A549 (cell line): ENCODE results near the gene INSYN1.

Experiments
- CBX8 ChIP-seq: fragments of 200-600 bp; sonication (generic); IDR thresholded peaks from 2 replicates; pipeline ENCODE4 v1.6.1; 2016
- CTCF ChIP-seq: fragments of >200 bp; sonication (Bioruptor Twin); formaldehyde crosslinking; IDR thresholded peaks from 3 replicates; pipeline ENCODE4 v1.5.1; 2016
- EP300 ChIP-seq, 2 experiments: fragments of >200 bp; sonication (Bioruptor Twin); formaldehyde crosslinking; IDR thresholded peaks; 2 replicates in 1 of 2; 3 replicates in 1 of 2; pipeline ENCODE4 v1.6.1; 2016 to 2017
- HDAC2 ChIP-seq: fragments of 200-600 bp; sonication (generic); IDR thresholded peaks from 2 replicates; pipeline ENCODE4 v1.6.1; 2016
- KDM5A ChIP-seq: fragments of 200-600 bp; sonication (generic); IDR thresholded peaks from 2 replicates; pipeline ENCODE4 v1.6.1; 2016; ENCODE audit warnings: antibody characterized with exemption, mild to moderate bottlenecking
- MYC ChIP-seq: IDR thresholded peaks from 2 replicates; pipeline ENCODE4 v1.6.1; 2012; ENCODE audit warnings: mild to moderate bottlenecking, inconsistent platforms, low read length, improper control_type of control experiment, borderline replicate concordance
- NPAS2 ChIP-seq: fragments of 250-450 bp; sonication (Bioruptor Pico); IDR thresholded peaks from 2 replicates; pipeline ENCODE4 v1.8.0; 2022; ENCODE audit warnings: mild to moderate bottlenecking, moderate library complexity, borderline replicate concordance
- PHF8 ChIP-seq: fragments of 200-600 bp; sonication (generic); IDR thresholded peaks from 2 replicates; pipeline ENCODE4 v1.6.1; 2016; ENCODE audit warnings: low read depth, mild to moderate bottlenecking, antibody characterized with exemption, moderate library complexity, borderline replicate concordance
- POLR2A ChIP-seq: IDR thresholded peaks from 2 replicates; pipeline ENCODE4 v1.6.1; 2012; ENCODE audit warnings: mild to moderate bottlenecking, low read length
- POLR2AphosphoS2 ChIP-seq: conservative IDR thresholded peaks from 2 replicates; pipeline ENCODE4 v1.6.1; 2012; ENCODE audit warnings: low read length, improper control_type of control experiment, inconsistent platforms
- RFX5 ChIP-seq: fragments of 450-650 bp; IDR thresholded peaks from 2 replicates; pipeline ENCODE4 v1.7.1; 2014; ENCODE audit warnings: antibody characterized with exemption, mild to moderate bottlenecking, moderate library complexity
- SMC3 ChIP-seq: fragments of >200 bp; sonication (Bioruptor Twin); formaldehyde crosslinking; IDR thresholded peaks from 3 replicates; pipeline ENCODE4 v1.6.1; 2018; ENCODE audit warnings: inconsistent platforms
- SREBF2 ChIP-seq: fragments of 450-650 bp; IDR thresholded peaks from 2 replicates; pipeline ENCODE4 v1.6.1; 2014; ENCODE audit warnings: mild to moderate bottlenecking, moderate library complexity
- ZSCAN20 ChIP-seq: fragments of 250-450 bp; sonication (Bioruptor Pico); IDR thresholded peaks from 2 replicates; pipeline ENCODE4 v1.8.0; 2022; ENCODE audit warnings: mild to moderate bottlenecking, moderate library complexity

GRCh38 chr15:73697033-73697467, 56.1 kb downstream of the INSYN1 start:
- TF ChIP-seq CTCF (no peak), POLR2A (no peak), HDAC2 (no peak), RFX5 (no peak), MYC (no peak), KDM5A (no peak), ZSCAN20 (CRISPR knock-in tag) (no peak), EP300 (IDR thresholded peaks at IDR 0.05) (no peak), SMC3 (no peak), NPAS2 (CRISPR knock-in tag) (no peak), PHF8 (no peak), CBX8 (no peak), POLR2AphosphoS2 (no peak), SREBF2 (no peak)
